HL-60 (cell line): Measurements from ENCODE around the gene CYP26B1.

Experiments
- CTCF ChIP-seq: IDR thresholded peaks from one replicate; pipeline ENCODE4 v1.5.1; 2011; ENCODE audit warnings: low read length, control low read depth, inconsistent platforms; ENCODE audit not compliant: insufficient read depth
- GABPA ChIP-seq: IDR thresholded peaks from 2 replicates; pipeline ENCODE4 v1.6.1; 2012; ENCODE audit warnings: low read depth
- POLR2AphosphoS5 ChIP-seq: IDR thresholded peaks from 2 replicates; pipeline ENCODE4 v1.6.1; 2012; ENCODE audit warnings: low read depth
- REST ChIP-seq: IDR thresholded peaks from 2 replicates; pipeline ENCODE4 v1.6.1; 2012; ENCODE audit warnings: low read depth; ENCODE audit not compliant: insufficient replicate concordance

GRCh38 chr2:72149556-72150156 lies 2.0 kb upstream of the CYP26B1 start:
- TF ChIP-seq CTCF (no peak), POLR2AphosphoS5 (no peak), GABPA (no peak), REST (no peak)
